Stimulated activated naive CD4-positive, alpha-beta T cell treated with Interleukin-2 at 50 U/mL for 16 hours (primary cell): ENCODE measurements around the gene PDCD2L.
"Not testable (repeated sequence)": the region's sequence is repeated elsewhere in the genome, so short reads cannot be mapped to it uniquely, and the experiment has no call there.

Source experiments
- DNase-seq: peaks from one replicate; lab custom pipeline; 2025; lab: John Stamatoyannopoulos, UW

Gene PDCD2L

GRCh38 chr19:34418300-34418699 is 14.1 kb downstream of the PDCD2L start:
- no peak for DNase-seq

DNA sequence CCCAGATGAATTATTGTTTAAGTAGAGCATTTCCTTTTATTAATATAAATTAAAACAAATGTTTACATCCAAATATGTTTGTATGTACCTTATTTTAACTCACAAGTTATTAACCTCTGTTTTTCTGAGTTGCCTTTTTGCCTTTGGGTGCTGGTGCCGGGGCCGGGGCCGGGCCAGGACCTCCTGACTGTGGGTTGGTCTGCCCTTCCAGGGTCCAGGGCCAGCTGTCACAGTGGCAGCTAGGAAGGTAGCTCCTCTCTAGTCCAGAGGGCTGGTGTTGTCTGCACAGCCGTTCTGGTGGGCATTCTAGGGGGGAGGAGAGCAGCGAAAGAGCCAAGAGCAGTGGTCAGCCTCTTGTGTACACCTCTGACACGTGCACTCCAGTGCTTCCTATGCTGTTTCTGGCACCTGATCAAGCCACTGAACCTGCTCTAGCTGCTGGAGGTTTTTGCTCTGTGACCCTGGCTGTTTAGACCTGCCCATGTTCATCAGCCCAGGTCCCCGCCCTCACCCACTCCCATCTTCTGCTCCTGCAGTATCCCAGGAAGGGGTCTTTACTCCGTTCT is 22.0 kb downstream of the PDCD2L start:
- DNase-seq, result no peak

DNA sequence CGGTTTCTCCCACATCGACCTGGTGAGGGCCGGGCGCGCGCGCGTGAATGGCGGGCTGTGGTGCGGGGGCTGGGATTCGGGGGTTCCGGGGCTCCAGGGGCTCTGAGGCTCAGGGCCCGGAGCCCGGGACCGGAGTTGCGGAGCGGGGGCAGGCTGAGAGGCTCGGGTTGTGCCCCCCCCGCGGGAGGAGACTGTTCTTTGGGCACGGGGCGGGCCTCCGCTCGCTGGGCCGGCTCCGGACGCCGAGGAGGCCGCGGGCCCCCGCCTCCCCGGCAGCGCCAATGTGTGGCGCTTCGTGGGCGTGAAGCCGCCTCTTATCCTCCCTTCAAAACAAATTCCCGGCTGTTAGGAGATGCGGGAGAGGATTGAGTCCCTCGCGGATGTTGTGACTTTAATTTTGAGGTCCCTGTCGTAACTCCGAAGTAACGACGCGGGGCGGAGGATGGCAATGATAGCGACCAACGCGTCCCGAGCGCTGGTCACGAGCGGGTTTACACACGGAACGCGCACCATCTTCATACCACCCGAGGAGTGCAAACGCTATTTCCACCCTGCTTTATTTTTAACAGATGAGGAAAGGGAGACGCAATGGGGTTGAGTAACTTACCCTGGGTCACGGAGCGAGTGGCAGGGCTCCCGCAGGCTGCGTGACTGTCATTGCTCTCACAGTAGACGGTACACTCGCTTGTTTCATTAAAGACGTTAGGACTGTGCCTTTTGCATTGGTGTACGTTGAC is 24.5 kb downstream of the PDCD2L start:
- DNase-seq, result peak; percentile 31

- no peak for DNase-seq
Observed at GRCh38 chr19:34429553-34429952, 25.4 kb downstream of the PDCD2L start.

DNA sequence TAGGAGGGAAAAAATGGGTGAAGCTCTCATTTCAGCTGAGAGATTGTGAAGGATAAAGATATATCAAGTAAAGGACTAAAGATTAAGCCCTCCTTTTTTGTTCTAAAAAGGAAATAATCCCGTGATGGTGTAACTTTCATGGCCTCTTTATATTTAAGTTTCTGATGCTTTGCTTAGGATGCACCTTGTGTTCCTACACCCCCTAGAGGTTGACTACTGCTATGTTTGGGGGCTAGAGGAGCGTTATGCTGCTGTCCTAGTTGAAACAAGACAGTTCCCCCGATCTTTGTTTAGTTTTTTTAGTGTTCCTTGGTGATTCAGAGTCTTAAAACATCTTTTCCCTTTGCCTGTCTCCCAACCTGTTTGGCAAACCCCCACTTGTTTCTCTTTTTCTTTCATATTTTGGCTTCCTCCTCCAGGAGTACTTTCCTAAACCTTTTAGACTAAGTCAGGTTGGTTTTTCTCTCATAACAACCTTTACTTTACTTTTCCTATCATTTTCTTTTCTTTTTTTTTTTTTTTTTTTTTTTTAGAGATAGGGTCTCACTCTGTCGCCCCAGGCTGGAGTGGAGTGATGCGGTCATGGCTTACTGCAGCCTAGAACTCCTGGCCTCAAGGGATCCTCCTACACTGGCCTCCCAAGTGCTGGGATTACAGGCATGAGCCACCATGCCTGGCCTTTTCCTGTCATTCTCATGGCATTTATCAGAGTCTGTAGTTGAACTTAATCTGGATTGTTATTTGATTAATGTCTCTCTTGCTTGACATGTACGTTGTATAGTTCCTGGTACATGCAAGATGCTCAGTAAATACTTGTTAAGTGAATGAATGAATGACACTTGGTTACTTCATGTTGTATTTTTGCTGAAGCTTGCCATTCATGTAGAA is 26.8 kb downstream of the PDCD2L start:
- DNase-seq, result no peak

GRCh38 chr19:34431681-34432402 is 27.6 kb downstream of the PDCD2L start:
- no peak for DNase-seq

- no peak for DNase-seq
Observed at GRCh38 chr19:34432797-34433196, 28.6 kb downstream of the PDCD2L start.

GRCh38 chr19:34436716-34437115 is 32.5 kb downstream of the PDCD2L start:
- no peak for DNase-seq

DNA sequence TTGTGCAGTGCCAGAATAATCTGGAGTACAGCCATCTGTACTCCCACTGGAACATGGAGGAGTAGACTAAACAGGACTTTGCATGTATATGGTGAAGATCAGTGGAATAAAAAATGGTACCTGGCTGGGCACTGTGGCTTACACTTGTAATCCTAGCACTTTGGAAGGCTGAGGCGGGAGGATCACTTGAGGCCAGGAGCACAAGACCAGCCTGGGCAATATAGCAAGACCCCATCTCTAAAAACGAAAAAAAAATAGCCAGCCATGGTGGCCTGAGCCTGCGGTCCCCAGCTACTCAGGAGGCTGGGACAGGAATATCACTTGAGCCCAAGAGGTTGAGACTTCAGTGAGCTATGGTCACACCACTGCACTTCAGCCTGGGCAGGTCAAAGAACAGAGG is 44.0 kb downstream of the PDCD2L start:
- DNase-seq, result no peak

GRCh38 chr19:34452723-34453122 is 48.5 kb downstream of the PDCD2L start:
- no peak for DNase-seq

GRCh38 chr19:34454091-34454490 is 49.9 kb downstream of the PDCD2L start:
- DNase-seq, result no peak

- DNase-seq, result no peak
Observed at GRCh38 chr19:34454685-34455084, 50.5 kb downstream of the PDCD2L start.

DNA sequence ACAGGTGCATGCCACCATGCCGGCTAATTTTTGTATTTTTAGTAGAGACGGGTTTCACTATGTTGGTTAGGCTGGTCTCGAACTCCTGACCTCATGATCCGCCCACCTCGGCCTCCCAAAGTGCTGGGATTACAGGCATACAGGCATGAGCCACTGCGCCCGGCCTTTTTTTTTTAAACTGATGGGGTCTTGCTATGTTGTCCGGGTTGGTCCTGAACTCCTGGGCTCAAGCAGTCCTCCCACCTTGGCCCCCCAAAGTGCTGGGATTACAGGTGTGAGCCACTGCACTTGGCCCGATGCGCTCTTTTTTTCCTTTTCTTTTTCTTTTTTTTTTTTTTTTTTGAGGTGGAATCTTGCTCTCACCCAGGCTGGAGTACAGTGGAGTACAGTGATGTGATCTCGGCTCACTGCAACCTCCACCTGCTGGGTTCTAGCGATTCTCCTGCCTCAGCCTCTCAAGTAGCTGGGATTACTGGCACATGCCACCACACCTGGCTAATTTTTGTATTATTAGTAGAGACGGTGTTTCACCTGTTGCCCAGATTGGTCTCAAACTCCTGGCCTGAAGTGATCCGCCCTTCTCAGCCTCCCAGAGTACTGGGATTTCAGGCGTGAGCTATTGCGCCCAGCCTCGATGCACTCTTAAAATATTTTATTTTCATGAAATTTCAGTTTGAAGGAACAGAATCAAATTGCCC is 51.7 kb downstream of the PDCD2L start:
- DNase-seq, result not testable (repeated sequence)

DNA sequence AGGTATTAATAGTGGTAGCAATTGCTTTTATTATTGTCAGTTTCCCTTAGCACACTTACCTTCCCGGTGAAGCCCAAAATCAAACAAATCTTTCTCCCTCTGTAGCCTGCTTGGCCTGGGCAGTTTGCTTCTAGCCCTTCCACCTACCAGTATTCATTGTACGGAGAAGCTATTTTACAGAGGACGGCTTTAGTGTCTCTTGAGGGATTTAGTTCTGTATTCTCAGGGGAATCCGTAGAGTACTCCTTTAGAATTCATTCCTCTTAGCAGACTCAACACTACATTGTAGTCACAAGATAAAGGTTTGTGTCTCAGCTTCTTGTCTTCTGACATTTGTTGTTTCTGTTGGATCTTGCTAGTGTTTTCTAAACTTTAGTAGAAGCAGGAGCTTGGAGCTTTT is 53.2 kb downstream of the PDCD2L start:
- DNase-seq, result no peak

GRCh38 chr19:34458677-34459076 is 54.5 kb downstream of the PDCD2L start:
- no peak for DNase-seq

DNA sequence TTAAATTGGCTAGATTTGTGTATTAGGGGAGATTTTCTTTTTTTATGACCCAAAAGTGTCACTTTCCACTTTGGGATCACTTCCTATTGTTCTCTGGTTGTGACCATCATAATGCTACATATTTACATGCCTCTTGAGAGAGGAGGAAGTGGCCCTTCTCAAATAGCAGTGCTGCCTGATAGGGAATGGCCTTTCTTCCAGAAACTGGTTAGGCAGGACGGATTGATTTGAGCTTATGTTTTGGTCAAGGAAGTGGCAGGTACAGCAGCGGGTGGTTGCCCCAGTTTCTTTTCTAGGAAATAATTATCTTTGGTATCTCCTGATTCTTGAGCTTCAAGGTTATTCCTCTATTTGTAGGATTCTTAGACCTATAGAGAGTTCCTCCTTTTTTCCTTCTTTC is 55.4 kb downstream of the PDCD2L start:
- DNase-seq, result no peak

DNA sequence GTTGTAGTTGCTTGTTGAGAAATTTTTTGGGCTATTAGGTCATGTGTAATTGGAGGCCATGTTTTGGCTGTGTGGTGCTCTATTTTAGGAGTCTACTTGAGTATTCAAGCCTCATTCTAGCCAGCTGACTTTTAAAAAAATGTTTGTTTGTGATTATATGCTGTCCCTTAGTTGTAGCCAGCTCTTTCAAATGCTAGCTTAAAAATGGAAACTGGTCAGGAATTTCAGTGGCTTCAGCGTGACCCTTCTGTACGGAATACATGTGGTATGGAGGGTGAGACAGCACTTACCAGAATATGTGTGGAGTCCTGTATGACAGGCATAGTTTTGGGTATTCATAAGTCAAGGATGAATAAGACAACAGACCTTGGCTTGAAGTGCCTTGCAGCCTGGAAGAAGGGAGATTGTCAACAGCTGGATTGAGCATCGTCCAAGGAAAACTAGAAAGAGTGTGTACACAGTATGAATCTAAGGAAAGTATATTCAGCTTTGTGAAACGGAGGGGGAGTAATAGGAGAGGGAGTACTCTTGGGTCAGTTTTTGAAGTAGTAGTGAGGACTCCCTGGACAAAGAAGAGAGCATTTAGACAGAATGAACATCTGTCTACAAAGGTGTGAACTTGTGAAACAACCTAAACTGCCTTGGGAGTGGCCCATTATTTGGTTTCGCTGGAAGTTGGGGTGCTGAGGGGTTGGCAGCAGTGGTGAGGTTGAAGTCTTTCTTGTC is 57.3 kb downstream of the PDCD2L start:
- DNase-seq, result no peak

DNA sequence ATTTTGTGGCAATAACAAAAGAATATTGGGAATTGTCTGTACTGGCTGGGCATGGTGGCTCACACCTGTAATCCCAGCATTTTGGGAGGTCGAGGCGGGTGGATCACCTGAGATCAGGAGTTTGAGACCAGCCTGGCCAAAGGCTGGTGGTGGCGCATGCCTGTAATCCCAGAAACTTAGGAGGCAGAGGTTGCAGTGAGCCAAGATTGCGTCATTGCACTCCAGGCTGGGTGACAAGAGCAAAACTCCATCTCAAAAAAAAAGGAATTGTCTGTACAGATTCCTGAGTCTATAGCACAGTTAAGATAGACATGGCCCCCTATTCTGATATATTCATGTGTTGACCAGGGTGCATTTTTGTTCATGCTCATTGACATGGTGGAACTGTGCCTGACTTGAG is 60.6 kb downstream of the PDCD2L start:
- DNase-seq, result not testable (repeated sequence)

GRCh38 chr19:34468409-34468808 is 64.2 kb downstream of the PDCD2L start:
- no peak for DNase-seq

- DNase-seq, result not testable (repeated sequence)
Observed at GRCh38 chr19:34469026-34469425, 64.8 kb downstream of the PDCD2L start.
